ENCODE measurements around the gene PSAP.

PSAP gene

GRCh38 chr10:71783917-71784678 lies 67.0 kb downstream of the PSAP start:
- DNase-seq (ENCODE audit: low read depth) = no peak

GRCh38 chr10:71782917-71783490 lies 68.0 kb downstream of the PSAP start:
- DNase-seq (ENCODE audit: low read depth) = no peak

GRCh38 chr10:71782221-71782916 lies 68.7 kb downstream of the PSAP start:
- DNase-seq (ENCODE audit: low read depth) = no peak

- DNase-seq (ENCODE audit: low read depth) = no peak
Observed at GRCh38 chr10:71780719-71781118, 70.3 kb downstream of the PSAP start.

- DNase-seq (ENCODE audit: low read depth) = no peak
Observed at GRCh38 chr10:71780156-71780555, 70.9 kb downstream of the PSAP start.

- DNase-seq (ENCODE audit: low read depth) = no peak
Observed at GRCh38 chr10:71779641-71780040, 71.4 kb downstream of the PSAP start.

GRCh38 chr10:71778071-71778825 lies 72.8 kb downstream of the PSAP start:
- DNase-seq (ENCODE audit: low read depth) = no peak

- DNase-seq (ENCODE audit: low read depth) = no peak
Observed at GRCh38 chr10:71777213-71777985, 73.7 kb downstream of the PSAP start.

GRCh38 chr10:71776481-71776925 lies 74.5 kb downstream of the PSAP start:
- DNase-seq (ENCODE audit: low read depth) = no peak

GRCh38 chr10:71774916-71775702 lies 75.9 kb downstream of the PSAP start:
- no peak for DNase-seq (ENCODE audit: low read depth)

GRCh38 chr10:71773221-71773971 lies 77.7 kb downstream of the PSAP start, which contains the start of gene VSIR:
VSIR (minus strand) TSS chr10:71773520; CDS start chr10:71773439, 81 bp downstream.
- DNase-seq (ENCODE audit: low read depth) = peak; percentile 84

GRCh38 chr10:71772832-71773220 lies 78.2 kb downstream of the PSAP start:
- no peak for DNase-seq (ENCODE audit: low read depth)

GRCh38 chr10:71771821-71772617 lies 79.0 kb downstream of the PSAP start:
- DNase-seq (ENCODE audit: low read depth) = no peak

GRCh38 chr10:71771204-71771603 lies 79.8 kb downstream of the PSAP start:
- DNase-seq (ENCODE audit: low read depth) = no peak

GRCh38 chr10:71770789-71771188 lies 80.3 kb downstream of the PSAP start:
- DNase-seq (ENCODE audit: low read depth) = no peak

GRCh38 chr10:71770255-71770654 lies 80.8 kb downstream of the PSAP start:
- DNase-seq (ENCODE audit: low read depth) = no peak

- DNase-seq (ENCODE audit: low read depth) = no peak
Observed at GRCh38 chr10:71769279-71769823, 81.7 kb downstream of the PSAP start.

- no peak for DNase-seq (ENCODE audit: low read depth)
Observed at GRCh38 chr10:71767420-71768035, 83.5 kb downstream of the PSAP start.

Measured in stimulated activated CD8-positive, alpha-beta memory T cell treated with anti-CD3 and anti-CD28 coated beads, Interleukin-7, amount 100 ng/mL, for 24 hours (primary cell).